ENCODE measurements around the gene THAP2. TPM values are rescaled to one million over a fixed set of nuclear protein-coding genes. Genes with fewer than 3 reads are reported as not detected.

Gene THAP2
- total RNA-seq, 1 donor from 2014 or later: 10.8 TPM

- intact Hi-C loops (cut with micrococcal nuclease): no loop called here
- no peaks in the 10 kb centered on the region for H3K27me3 Mint-ChIP-seq
- no peak overlapping the region for H3K27ac Mint-ChIP-seq
- no peak overlapping the region for H3K4me3 Mint-ChIP-seq
- DNase-seq: no peak
- no peak for TF ChIP-seq CTCF (IDR thresholded peaks at IDR 0.05)
- no peak for ATAC-seq (ENCODE audit: low read depth)
- H3K36me3 Mint-ChIP-seq (ENCODE audit: low read depth): peaks cover 30% of the 10 kb centered on the region
- POLR2A ChIA-PET: interaction anchor here (0.9 kb wide), 1 partner anchor 94 kb away, joined by 4 read pairs; no protein-coding TSS in a partner anchor
- CTCF ChIA-PET: interaction anchor here (0.7 kb wide), 1 partner anchor 18 kb away, joined by 3 read pairs; no protein-coding TSS in a partner anchor
- no peaks in the 10 kb centered on the region for H3K9me3 Mint-ChIP-seq
- H3K4me1 Mint-ChIP-seq: peaks cover 32% of the 10 kb centered on the region
Measured at GRCh38 chr12:71654200-71654599, 9.9 kb upstream of the THAP2 start.

- ATAC-seq (ENCODE audit: low read depth) (no peak), DNase-seq (no peak)
- TF ChIP-seq CTCF (IDR thresholded peaks at IDR 0.05): no peak
- H3K9me3 Mint-ChIP-seq: no peaks in the 10 kb centered on the region
- no peak overlapping the region for H3K4me3 Mint-ChIP-seq
- peaks cover 39% of the 10 kb centered on the region for H3K4me1 Mint-ChIP-seq
- ChIA-PET POLR2A (no interaction called here), CTCF (no interaction called here)
- peaks cover 32% of the 10 kb centered on the region for H3K36me3 Mint-ChIP-seq (ENCODE audit: low read depth)
- intact Hi-C loops (cut with micrococcal nuclease): no loop called here
- no peaks in the 10 kb centered on the region for H3K27me3 Mint-ChIP-seq
- H3K27ac Mint-ChIP-seq: no peak overlapping the region
Measured at GRCh38 chr12:71655495-71655894, 8.6 kb upstream of the THAP2 start.

DNA sequence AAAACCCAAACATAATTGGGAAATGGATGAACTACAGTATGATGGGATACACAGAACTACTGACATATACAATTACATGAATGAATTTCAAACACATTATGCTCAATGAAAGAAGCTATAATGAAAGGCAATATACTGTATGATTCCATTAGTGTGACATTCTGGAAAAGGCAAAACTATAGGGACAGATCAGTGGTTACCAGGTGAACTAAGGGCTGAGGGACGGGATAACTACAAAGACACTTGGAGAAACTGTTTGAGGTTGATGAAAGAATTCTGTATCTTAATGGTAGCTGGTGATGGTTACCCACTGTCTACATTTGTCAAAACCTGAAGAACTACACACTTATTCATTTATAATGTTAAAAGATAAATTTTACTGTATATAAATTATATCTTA lies 8.2 kb upstream of the THAP2 start:
- DNase-seq (no peak), ATAC-seq (ENCODE audit: low read depth) (no peak)
- TF ChIP-seq CTCF (IDR thresholded peaks at IDR 0.05): no peak
- intact Hi-C loops (cut with micrococcal nuclease): no loop called here
- peaks cover 32% of the 10 kb centered on the region for H3K36me3 Mint-ChIP-seq (ENCODE audit: low read depth)
- peaks cover 39% of the 10 kb centered on the region for H3K4me1 Mint-ChIP-seq
- no peak overlapping the region for H3K27ac Mint-ChIP-seq
- no peak overlapping the region for H3K4me3 Mint-ChIP-seq
- H3K9me3 Mint-ChIP-seq: no peaks in the 10 kb centered on the region
- ChIA-PET POLR2A (no interaction called here), CTCF (no interaction called here)
- H3K27me3 Mint-ChIP-seq: no peaks in the 10 kb centered on the region

DNA sequence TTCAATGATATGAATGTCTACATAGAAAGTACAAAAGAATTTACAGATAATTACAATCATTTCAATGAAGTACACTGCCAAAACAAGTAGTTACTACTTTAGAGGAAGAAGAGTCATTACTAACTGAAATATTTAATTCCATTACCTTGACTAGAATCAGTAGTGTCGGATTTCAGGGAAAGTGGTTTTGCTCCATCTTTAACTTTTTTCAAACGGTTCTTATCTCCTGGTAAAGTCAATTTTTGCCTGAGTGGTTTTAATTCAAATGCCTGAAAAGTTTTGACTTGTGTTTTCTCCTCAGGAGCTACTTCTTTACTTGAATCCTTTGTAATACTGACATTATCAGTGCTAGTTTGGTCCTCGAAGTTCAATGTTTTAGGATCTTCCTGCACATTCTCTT lies 7.4 kb upstream of the THAP2 start:
- CTCF ChIA-PET: interaction anchor here (1.0 kb wide), 1 partner anchor 90 kb away, joined by 3 read pairs; no protein-coding TSS in a partner anchor
- Mint-ChIP-seq H3K9me3 (no peaks in the 10 kb centered on the region), H3K36me3 (ENCODE audit: low read depth) (peaks cover 34% of the 10 kb centered on the region), H3K4me1 (peaks cover 43% of the 10 kb centered on the region), H3K4me3 (no peak overlapping the region), H3K27me3 (no peaks in the 10 kb centered on the region), H3K27ac (no peak overlapping the region)
- POLR2A ChIA-PET: interaction anchor here (1.3 kb wide), 1 partner anchor 39 kb away, joined by 4 read pairs; no protein-coding TSS in a partner anchor
- ATAC-seq (ENCODE audit: low read depth) (no peak), DNase-seq (no peak)
- no peak for TF ChIP-seq CTCF (IDR thresholded peaks at IDR 0.05)
- intact Hi-C loops (cut with micrococcal nuclease): no loop called here

GRCh38 chr12:71661977-71662530 lies 2.0 kb upstream of the THAP2 start:
- H3K9me3 Mint-ChIP-seq: no peaks in the 10 kb centered on the region
- ATAC-seq (ENCODE audit: low read depth) (no peak), DNase-seq (no peak)
- TF ChIP-seq CTCF (IDR thresholded peaks at IDR 0.05): no peak
- peaks cover 54% of the 10 kb centered on the region for H3K4me1 Mint-ChIP-seq
- H3K27me3 Mint-ChIP-seq: no peaks in the 10 kb centered on the region
- H3K27ac Mint-ChIP-seq: peak overlapping the region; percentile 98
- CTCF ChIA-PET: interaction anchor here (1.0 to 4.6 kb wide), 6 partner anchors 25 to 88 kb away, joined by 3 to 53 read pairs (median 14); partner anchors contain the start of gene TMEM19
- H3K4me3 Mint-ChIP-seq: peak overlapping the region; percentile 98
- POLR2A ChIA-PET: interaction anchor here (1.0 to 4.6 kb wide), 8 partner anchors 13 to 93 kb away, joined by 3 to 232 read pairs (median 47); partner anchors contain the start of genes RAB21 and TMEM19
- intact Hi-C loops (cut with micrococcal nuclease): loop anchor here (2.0 to 5.0 kb wide), 2 partner anchors 25 to 35 kb away; no protein-coding TSS in a partner anchor
- peaks cover 60% of the 10 kb centered on the region for H3K36me3 Mint-ChIP-seq (ENCODE audit: low read depth)
